Measurements from ENCODE around the gene WFIKKN1.

The WFIKKN1 gene

GRCh38 chr16:635573-636205 is 4.9 kb downstream of the WFIKKN1 start:
- FAIRE-seq, result no peak

GRCh38 chr16:636206-637080 is 5.7 kb downstream of the WFIKKN1 start, which contains the start of gene METTL26:
Gene METTL26, minus strand, starts transcription at chr16:636305. Its CDS starts 15 bp downstream, at chr16:636290.
- DNase-seq (ENCODE audit: low spot score) (peak; percentile 93), FAIRE-seq (no peak)

More at GRCh38 chr16:635573-636205, 4.9 kb downstream of the WFIKKN1 start:
- no peak for DNase-seq (ENCODE audit: low spot score)

GRCh38 chr16:637081-638018 is 6.6 kb downstream of the WFIKKN1 start:
- no peak for FAIRE-seq

GRCh38 chr16:638034-638543 is 7.3 kb downstream of the WFIKKN1 start:
- FAIRE-seq, result no peak

More at GRCh38 chr16:637081-638018, 6.6 kb downstream of the WFIKKN1 start:
- no peak for DNase-seq (ENCODE audit: low spot score)

GRCh38 chr16:638836-639235 is 8.1 kb downstream of the WFIKKN1 start:
- DNase-seq (ENCODE audit: low spot score) (no peak), FAIRE-seq (no peak)

More at GRCh38 chr16:638034-638543, 7.3 kb downstream of the WFIKKN1 start:
- DNase-seq (ENCODE audit: low spot score), result no peak

- DNase-seq (ENCODE audit: low spot score), result no peak
- FAIRE-seq, result no peak
Observed at GRCh38 chr16:640614-641013, 9.8 kb downstream of the WFIKKN1 start.

- FAIRE-seq (no peak), DNase-seq (ENCODE audit: low spot score) (peak; percentile 62)
Observed at GRCh38 chr16:641326-642188, 10.8 kb downstream of the WFIKKN1 start, which contains the start of gene MCRIP2. Gene MCRIP2, plus strand, starts transcription at chr16:641828. Its CDS starts 164 bp downstream, at chr16:641992.

- FAIRE-seq (no peak), DNase-seq (ENCODE audit: low spot score) (peak; percentile 7)
Observed at GRCh38 chr16:642189-643049, 11.6 kb downstream of the WFIKKN1 start.

- no peak for DNase-seq (ENCODE audit: low spot score)
- no peak for FAIRE-seq
Observed at GRCh38 chr16:643050-643368, 12.2 kb downstream of the WFIKKN1 start.

GRCh38 chr16:644556-644955 is 13.8 kb downstream of the WFIKKN1 start:
- FAIRE-seq, result no peak

GRCh38 chr16:645852-646678 is 15.3 kb downstream of the WFIKKN1 start:
- FAIRE-seq, result no peak
- DNase-seq (ENCODE audit: low spot score), result no peak

More at GRCh38 chr16:644556-644955, 13.8 kb downstream of the WFIKKN1 start:
- DNase-seq (ENCODE audit: low spot score), result no peak

GRCh38 chr16:646679-647172 is 15.9 kb downstream of the WFIKKN1 start:
- FAIRE-seq (no peak), DNase-seq (ENCODE audit: low spot score) (no peak)

GRCh38 chr16:647173-647902 is 16.6 kb downstream of the WFIKKN1 start:
- DNase-seq (ENCODE audit: low spot score) (no peak), FAIRE-seq (no peak)

- DNase-seq (ENCODE audit: low spot score) (peak; percentile 60), FAIRE-seq (no peak)
Observed at GRCh38 chr16:648071-648780, 17.4 kb downstream of the WFIKKN1 start.

GRCh38 chr16:648781-649589 is 18.2 kb downstream of the WFIKKN1 start, which contains the start of gene WDR90:
Gene WDR90, plus strand, starts transcription at chr16:649365. Its CDS starts 52 bp downstream, at chr16:649417.
- peak; percentile 82 for DNase-seq (ENCODE audit: low spot score)
- no peak for FAIRE-seq

- DNase-seq (ENCODE audit: low spot score), result no peak
- no peak for FAIRE-seq
Observed at GRCh38 chr16:649631-650030, 18.8 kb downstream of the WFIKKN1 start.

All from RCC 7860 (cell line).